Tibial nerve (tissue), 4 donors: ENCODE results near the gene MATCAP1. TPM values are rescaled to one million over a fixed set of nuclear protein-coding genes. Genes with fewer than 3 reads are reported as not detected.
A peak's percentile ranks its signal among the peaks of the same experiment; 100 is the strongest.

Experiments used
- DNase-seq, 2 donors: peaks; one replicate each; pipeline ENCODE4 v3.0.0-alpha.2; 2019; ENCODE audit warnings: low spot score in 2 of 2
- H3K27ac ChIP-seq, 4 donors: fragments of 200-600 bp; sonication (generic) in 3 of 4; one replicate each; pipeline ENCODE4 v1.5.1; 2017 to 2019; ENCODE audit warnings: mild to moderate bottlenecking in 1 of 4
- H3K27me3 ChIP-seq, 2 donors: fragments of 200-600 bp; sonication (generic) in 1 of 2; one replicate each; pipeline versions ENCODE4 v1.5.1 to v1.6.0; 2017 to 2019
- H3K36me3 ChIP-seq, 3 donors: fragments of 200-600 bp; sonication (generic); one replicate each; pipeline ENCODE4 v1.5.1; 2018 to 2019
- H3K4me1 ChIP-seq, 4 donors: fragments of 200-600 bp; sonication (generic) in 3 of 4; one replicate each; pipeline ENCODE4 v1.5.1; 2017 to 2019
- H3K4me3 ChIP-seq, 4 donors: fragments of 200-600 bp; sonication (generic) in 3 of 4; one replicate each; pipeline ENCODE4 v1.5.1; 2017 to 2019; ENCODE audit warnings: mild to moderate bottlenecking in 1 of 4, moderate library complexity in 1 of 4
- H3K9me3 ChIP-seq, 4 donors: fragments of 200-600 bp; sonication (generic) in 3 of 4; one replicate each; pipeline ENCODE4 v1.5.1; 2017 to 2019
- EP300 ChIP-seq, 2 donors: sonication (generic); formaldehyde crosslinking; IDR thresholded peaks; one replicate each; pipeline ENCODE4 v1.6.1; 2017; ENCODE audit warnings: antibody characterized with exemption in 2 of 2, mild to moderate bottlenecking in 1 of 2
- POLR2A ChIP-seq, 2 donors: fragments of 450-650 bp; IDR thresholded peaks; one replicate each; pipeline ENCODE4 v1.6.1; 2017; ENCODE audit warnings: antibody characterized with exemption in 2 of 2, mild to moderate bottlenecking in 2 of 2, moderate library complexity in 2 of 2
- WGBS, 2 donors: methylation state at CpG; one replicate each; pipeline ENCODE4 v1.1.5; 2018; 5-methylcytosine and 5-hydroxymethylcytosine counted together
- total RNA-seq, 4 donors: library from RNA; depleted of rRNA; stranded (reverse); fragments of >200 nt; gene quantifications; one replicate each; pipeline ENCODE4 v1.1.0, GENCODE V29; 2016
- TF ChIP-seq, protein P1 (sequence below), 5 experiments: fragments of 200-600 bp in 3 of 5; fragments of 450-650 bp in 2 of 5; sonication (generic) in 3 of 5; IDR thresholded peaks; one replicate each; pipeline ENCODE4 v1.5.1; 2016 to 2019; ENCODE audit warnings: antibody characterized with exemption in 5 of 5, mild to moderate bottlenecking in 3 of 5, moderate library complexity in 2 of 5

Gene MATCAP1
- total RNA-seq, 4 donors from 2014 or later, result 13.6 to 42.9 (median 18.9) TPM

DNA sequence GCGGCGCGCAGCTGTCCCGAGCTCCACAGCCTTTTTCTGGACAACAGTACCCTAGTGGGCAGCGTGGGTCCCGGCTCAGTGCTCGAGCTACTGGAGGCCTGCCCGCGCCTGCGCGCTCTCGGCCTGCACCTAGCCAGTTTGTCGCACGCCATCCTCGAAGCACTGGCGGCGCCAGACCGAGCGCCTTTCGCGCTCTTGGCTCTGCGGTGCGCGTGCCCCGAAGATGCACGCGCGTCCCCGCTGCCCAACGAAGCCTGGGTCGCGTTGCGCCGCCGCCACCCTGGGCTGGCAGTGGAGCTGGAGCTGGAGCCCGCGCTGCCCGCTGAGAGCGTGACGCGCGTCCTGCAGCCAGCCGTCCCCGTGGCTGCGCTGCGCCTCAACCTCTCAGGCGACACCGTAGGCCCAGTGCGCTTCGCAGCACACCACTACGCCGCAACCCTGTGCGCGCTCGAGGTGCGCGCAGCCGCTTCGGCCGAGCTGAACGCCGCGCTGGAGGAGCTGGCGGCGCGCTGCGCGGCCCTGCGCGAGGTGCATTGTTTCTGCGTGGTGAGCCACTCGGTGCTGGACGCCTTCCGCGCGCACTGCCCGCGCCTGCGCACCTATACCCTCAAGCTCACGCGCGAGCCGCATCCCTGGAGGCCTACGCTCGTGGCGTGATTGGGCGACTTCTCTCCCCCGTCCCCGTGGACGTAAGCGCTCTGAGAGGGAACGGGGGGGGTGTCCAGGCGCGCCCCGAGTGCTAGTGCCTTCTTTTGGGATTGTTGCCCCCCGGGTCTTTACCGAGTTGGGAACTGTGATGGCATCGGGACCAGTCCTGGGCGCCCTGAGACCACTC is 20.4 kb downstream of the MATCAP1 start:
- Histone ChIP-seq H3K36me3 (no peaks in the 10 kb centered on the region), H3K9me3 (no peaks in the 10 kb centered on the region), H3K27ac (peak overlapping the region; percentile 56 to 78 (median 60)), H3K4me3 (peak overlapping the region; percentile 24 to 49 (median 27)), H3K4me1 (peaks cover 0 to 73% (median 39%) of the 10 kb centered on the region in 4 donors), H3K27me3 (peaks cover 0 to 64% of the 10 kb centered on the region in 2 donors)
- 4 to 6% methylated on average over 43 to 72 of the region's 99 CpGs for WGBS, 2 donors
- peak in 1 of 2 donors; percentile 16 for DNase-seq
- TF ChIP-seq, protein P1, sequence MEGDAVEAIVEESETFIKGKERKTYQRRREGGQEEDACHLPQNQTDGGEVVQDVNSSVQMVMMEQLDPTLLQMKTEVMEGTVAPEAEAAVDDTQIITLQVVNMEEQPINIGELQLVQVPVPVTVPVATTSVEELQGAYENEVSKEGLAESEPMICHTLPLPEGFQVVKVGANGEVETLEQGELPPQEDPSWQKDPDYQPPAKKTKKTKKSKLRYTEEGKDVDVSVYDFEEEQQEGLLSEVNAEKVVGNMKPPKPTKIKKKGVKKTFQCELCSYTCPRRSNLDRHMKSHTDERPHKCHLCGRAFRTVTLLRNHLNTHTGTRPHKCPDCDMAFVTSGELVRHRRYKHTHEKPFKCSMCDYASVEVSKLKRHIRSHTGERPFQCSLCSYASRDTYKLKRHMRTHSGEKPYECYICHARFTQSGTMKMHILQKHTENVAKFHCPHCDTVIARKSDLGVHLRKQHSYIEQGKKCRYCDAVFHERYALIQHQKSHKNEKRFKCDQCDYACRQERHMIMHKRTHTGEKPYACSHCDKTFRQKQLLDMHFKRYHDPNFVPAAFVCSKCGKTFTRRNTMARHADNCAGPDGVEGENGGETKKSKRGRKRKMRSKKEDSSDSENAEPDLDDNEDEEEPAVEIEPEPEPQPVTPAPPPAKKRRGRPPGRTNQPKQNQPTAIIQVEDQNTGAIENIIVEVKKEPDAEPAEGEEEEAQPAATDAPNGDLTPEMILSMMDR (IDR thresholded peaks at IDR 0.05), result no peak
- peak in 1 of 2 donors; percentile 27 for TF ChIP-seq POLR2A (IDR thresholded peaks at IDR 0.05)

DNA sequence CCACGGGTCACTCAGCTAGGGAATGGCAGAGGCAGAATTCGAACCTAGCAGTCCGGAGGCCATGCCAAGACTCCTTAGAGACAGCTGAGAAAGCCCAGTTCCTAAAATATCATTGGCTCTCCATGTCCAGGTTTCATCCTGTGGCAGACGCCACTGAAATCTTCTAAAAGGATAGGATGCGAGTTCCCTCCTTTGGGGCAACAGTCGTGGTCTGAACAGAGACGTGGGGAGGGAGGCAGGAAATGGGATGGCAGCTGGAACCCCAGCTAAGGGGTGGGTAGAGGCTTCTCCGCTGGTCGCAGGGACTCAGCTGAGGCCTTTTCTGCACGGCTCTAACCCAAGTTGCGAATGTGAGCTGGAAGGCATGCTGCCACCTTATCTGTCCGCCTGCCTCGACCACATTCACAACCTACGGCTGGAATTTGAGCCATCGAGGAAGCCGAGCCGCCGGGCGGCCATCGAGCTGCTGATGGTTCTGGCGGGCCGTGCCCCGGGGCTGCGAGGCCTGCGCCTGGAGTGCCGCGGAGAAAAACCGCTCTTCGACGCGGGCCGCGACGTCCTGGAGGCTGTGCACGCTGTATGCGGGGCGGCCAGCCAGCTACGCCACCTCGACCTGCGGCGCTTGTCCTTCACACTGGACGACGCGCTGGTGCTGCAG is 21.1 kb downstream of the MATCAP1 start:
- Histone ChIP-seq H3K27ac (peak overlapping the region in 1 of 4 donors; percentile 78), H3K36me3 (no peaks in the 10 kb centered on the region), H3K4me1 (peaks cover 0 to 73% (median 39%) of the 10 kb centered on the region in 4 donors), H3K9me3 (no peaks in the 10 kb centered on the region), H3K4me3 (peak overlapping the region in 2 of 4 donors; percentile 26 to 49), H3K27me3 (peaks cover 0 to 60% of the 10 kb centered on the region in 2 donors)
- DNase-seq, result no peak
- no peak for TF ChIP-seq POLR2A (IDR thresholded peaks at IDR 0.05)
- TF ChIP-seq EP300 (IDR thresholded peaks at IDR 0.05), result no peak
- TF ChIP-seq, protein P1 (IDR thresholded peaks at IDR 0.05), result no peak
- 24 to 37% methylated on average over 15 to 24 of the region's 44 CpGs for WGBS, 2 donors

DNA sequence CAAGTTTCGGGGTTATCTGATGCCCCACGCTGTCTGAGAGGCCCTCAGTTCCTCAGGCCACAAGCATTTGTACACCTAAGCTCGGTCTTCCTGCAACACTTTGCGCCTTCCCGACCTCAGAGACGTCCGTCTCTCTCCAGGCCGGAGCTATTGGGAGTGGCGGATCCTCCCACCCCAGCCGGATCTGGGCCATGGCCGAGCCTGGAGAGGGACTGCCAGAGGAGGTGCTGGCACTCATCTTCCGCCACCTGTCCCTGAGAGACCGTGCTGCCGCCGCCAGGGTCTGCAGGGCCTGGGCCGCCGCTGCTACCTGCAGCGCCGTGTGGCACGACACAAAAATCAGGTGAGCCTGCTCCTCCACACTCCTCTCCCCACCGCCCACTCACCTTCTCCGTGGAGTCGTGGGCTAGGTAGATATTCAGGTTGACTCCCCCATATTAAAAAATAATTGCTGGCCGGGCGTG is 22.1 kb downstream of the MATCAP1 start:
- Histone ChIP-seq H3K4me1 (peaks cover 0 to 73% (median 39%) of the 10 kb centered on the region in 4 donors), H3K27me3 (peaks cover 0 to 57% of the 10 kb centered on the region in 2 donors), H3K9me3 (no peaks in the 10 kb centered on the region), H3K36me3 (no peaks in the 10 kb centered on the region), H3K4me3 (peak overlapping the region in 1 of 4 donors; percentile 85), H3K27ac (no peak overlapping the region)
- TF ChIP-seq, protein P1 (IDR thresholded peaks at IDR 0.05), result no peak
- TF ChIP-seq POLR2A (IDR thresholded peaks at IDR 0.05) (no peak), EP300 (IDR thresholded peaks at IDR 0.05) (no peak)
- WGBS, 2 donors, result 34% methylated on average over 20 to 25 of the region's 25 CpGs
- DNase-seq, result no peak

DNA sequence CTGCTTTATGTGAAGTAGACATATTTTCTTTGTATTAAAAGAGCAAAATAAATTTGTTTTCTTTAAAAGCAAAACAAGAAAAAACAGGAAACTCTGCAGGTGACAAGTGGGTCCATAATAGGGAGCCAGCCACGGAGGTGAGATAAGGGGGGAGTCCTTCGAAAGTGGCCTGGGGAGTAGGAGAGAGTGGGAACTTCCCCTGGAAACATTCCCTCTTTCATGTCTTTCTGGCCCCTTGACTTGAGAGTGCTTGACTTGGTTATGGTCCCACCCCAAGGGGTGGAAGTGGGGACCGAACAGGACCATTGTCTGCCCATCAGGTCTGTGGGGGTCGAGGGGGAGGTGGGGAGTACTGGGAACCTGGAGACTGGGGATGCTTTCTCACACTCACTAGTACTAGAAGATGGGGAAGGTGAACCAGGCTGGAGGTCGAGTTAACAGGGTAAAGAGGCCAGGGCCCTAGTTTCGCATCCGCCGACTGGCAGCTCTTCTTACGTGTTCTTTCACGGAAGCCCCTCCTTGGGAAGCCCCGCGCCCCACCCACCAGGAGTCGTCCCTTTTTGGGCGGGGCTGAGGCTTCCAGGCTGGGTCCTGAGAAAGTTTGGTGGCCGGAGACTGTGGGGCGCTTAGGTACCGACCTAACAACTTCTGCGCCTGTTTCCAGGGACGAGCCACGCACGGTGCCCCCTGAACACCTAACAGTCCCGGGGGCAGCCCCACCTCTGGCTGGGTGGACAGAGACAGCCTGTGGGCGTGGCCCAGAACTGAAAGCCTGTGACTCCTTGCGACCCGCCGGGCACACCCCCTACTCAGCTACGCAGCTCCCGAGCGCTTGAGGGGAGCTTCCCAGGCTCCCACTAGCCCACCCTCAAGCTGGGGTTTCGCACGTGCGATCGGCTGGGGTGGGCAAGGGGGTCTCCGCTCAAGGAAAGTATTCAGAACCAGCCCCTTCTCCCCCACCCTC is 24.8 kb downstream of the MATCAP1 start:
- peak overlapping the region; percentile 66 to 91 (median 82) for H3K4me3 ChIP-seq
- H3K4me1 ChIP-seq, result peaks cover 0 to 68% (median 36%) of the 10 kb centered on the region in 4 donors
- WGBS, 2 donors, result 5 to 10% methylated on average over 22 to 33 of the region's 34 CpGs
- no peak for TF ChIP-seq EP300 (IDR thresholded peaks at IDR 0.05)
- no peak for TF ChIP-seq POLR2A (IDR thresholded peaks at IDR 0.05)
- TF ChIP-seq, protein P1 (IDR thresholded peaks at IDR 0.05), result no peak
- H3K9me3 ChIP-seq, result no peaks in the 10 kb centered on the region
- H3K27me3 ChIP-seq, result peaks cover 0 to 36% of the 10 kb centered on the region in 2 donors
- DNase-seq, result no peak
- H3K27ac ChIP-seq, result peak overlapping the region; percentile 31 to 87 (median 58)
- H3K36me3 ChIP-seq, result no peaks in the 10 kb centered on the region
